HG03280 (cell line): ENCODE data around the gene CREM.
A peak's percentile ranks its signal among the peaks of the same experiment; 100 is the strongest.
"Not testable (repeated sequence)": the region's sequence is repeated elsewhere in the genome, so short reads cannot be mapped to it uniquely, and the experiment has no call there.

ENCODE experiments used
- ATAC-seq: cut with Tn5 transposase; IDR thresholded peaks from one replicate; pipeline ENCODE4 v1.9.1; 2021; ENCODE audit warnings: mild to moderate bottlenecking, moderate library complexity; ENCODE audit not compliant: unreplicated experiment

CREM gene

DNA sequence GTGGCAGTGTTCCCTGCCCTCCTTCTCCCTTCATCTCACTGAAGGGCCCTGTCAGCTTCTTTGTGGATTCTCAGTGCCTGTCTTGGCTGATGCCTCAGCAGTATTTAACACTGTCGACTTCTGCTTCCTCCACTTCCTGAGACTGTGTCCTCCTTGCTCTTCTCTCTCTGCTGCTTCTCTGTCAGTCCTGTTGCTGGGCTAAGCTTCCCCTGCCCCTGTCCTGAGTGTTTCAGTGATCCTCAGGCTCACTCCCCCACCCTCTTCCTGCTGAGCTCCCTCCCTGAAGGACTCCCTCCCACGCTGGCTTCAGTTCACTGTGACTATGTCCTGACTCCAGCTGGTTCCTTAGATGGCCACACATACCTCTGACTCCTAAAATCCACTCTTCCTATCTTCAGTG is 64.9 kb downstream of the CREM start:
- no peak for ATAC-seq

DNA sequence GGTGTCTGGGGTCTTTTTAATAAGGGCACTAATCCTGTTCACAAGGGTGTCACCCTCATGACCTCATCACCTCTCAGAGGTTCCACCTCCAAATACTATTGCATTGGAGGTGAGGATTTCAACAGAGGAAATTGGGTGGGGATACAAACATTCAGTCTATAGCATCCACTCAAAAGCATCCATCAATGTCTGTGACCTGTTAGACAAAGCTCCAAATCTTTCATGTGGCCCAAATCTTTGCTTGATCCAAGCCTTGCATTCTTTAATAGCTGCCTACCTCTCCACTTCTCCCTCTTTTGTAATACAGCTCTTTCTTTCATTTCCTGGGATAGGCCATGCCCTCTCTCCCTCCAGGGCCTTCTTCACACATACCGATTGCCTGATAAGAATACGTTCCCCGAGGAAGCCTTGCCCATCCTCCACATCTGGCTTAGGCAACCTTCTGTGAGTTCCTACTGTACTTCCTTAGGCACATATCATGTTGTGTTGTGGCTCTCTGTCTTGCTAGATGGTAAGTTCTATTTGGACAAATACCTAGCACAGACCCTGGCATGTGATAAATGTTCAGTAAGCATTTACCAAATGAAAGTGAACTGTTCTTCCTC is 66.1 kb downstream of the CREM start:
- no peak for ATAC-seq

DNA sequence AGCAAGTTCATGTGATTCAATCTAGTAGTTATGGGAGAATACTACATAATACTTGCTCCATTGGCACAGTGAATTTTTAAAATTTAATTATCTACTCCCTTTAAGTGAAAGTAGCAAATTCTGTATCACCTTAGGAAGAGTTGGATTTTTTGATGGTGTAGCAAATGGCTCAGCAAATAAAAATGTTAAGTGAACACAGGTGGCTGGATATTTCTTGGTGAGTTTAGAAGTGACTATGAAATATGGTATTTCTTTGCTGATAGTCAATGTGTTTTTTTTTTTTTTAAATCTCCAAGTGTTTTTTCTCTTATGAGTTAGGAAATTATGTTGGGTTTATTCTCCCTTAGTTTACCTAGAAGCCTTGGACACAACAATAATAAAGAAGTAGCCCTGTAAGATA is 67.8 kb downstream of the CREM start:
- no peak for ATAC-seq

DNA sequence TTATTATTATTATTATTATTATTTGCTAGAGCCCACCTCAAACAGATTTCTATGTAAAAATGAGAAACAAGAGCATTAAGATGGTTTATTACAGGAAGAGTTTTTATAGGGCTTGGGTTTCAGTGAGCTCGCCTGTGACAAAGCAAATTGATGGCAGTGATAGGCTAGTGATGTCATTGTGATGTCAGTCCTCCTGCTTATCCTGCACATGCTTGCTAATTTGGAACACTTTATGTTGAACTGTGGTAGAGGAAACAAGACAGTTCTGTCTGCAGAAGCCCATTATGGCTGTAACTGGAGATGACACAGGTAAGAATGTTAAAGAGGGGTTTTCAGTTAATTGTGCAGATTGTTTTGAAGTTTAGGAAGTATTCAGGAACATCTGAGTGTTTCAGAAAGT is 68.3 kb downstream of the CREM start:
- no peak for ATAC-seq

DNA sequence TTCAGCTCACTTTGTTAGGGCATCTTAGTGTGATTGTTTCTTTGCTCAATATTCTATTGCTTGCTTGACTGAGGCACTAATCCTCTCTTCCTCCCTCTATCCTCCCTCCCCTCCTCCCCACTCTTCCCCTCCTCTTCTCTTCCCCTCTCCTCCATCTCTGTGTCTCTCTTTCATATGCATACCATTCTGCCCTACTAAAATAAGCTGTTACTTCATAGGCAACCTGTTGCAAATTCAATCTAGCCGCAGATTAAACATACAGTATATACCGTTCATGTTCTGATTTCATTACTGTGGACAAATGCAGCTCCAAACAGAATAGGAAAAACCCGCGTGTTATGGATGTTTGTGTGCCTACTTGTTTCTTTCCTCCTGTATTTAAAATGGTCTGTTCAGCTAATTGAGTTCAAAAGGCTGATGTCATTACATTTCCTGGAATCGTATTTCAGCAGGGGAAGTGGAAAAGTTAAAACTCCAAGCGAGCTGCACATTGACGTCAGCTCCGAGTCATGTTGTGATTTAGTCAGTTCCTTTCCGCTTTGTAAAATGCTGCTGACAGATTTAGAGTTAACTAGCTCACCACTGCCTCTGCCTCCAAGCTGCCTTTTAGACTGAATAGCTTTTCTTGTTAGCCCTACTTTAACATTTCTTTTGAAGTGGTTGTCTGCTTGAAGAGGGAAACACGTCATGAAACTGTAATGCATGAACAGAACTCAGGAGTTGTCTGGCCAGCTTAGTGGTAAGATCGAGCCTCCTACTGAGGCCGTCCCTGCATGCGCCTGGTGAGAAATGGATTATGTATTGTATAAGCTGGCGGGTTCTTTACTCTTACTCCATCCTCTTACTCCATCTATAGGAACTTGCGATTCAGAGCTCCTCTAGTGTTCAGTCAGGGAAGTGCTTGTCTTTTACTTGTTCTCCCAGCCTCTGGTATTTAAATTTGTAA is 69.0 kb downstream of the CREM start:
- peak; percentile 96 for ATAC-seq

DNA sequence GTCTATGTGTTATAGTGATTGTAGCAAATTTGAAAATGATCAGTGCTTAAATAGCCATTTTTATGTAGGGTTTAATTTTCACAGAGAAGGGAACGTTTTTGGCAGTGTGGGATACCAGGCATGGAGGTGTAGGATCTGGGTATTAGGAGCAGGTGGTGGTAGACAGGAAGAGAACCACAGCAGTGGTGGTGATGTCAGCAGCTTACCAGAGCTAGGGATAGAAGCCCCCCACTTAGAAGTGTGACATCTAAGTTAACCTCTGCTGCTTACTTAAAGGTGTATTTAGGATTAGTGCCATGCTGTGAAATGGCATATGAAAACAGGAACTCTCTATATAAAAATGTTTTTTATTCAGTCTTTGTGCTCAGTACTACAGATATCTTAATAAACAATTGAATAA is 73.8 kb downstream of the CREM start:
- ATAC-seq, result no peak

GRCh38 chr10:35201234-35201633 is 74.6 kb downstream of the CREM start:
- ATAC-seq, result no peak

DNA sequence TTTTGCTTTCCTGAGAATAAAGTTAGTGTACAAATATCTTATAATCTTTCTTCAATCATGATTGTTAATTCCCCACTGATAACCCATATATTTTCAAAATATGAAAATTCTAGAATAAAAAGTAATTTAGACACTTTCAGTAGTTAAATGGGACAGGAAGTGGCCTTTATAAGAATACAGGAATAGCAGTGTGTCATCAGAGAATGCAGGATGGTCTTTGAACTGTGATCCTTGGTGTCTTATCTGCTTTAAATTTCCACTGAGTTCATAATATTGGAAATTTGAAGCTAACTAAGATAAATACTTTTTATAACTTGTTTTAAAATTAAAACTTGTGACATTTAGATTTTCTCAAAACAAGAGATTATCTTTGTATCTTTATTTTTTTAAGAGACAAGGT is 75.4 kb downstream of the CREM start:
- ATAC-seq, result no peak

- ATAC-seq, result no peak
Measured at GRCh38 chr10:35203745-35204144, 77.1 kb downstream of the CREM start.

DNA sequence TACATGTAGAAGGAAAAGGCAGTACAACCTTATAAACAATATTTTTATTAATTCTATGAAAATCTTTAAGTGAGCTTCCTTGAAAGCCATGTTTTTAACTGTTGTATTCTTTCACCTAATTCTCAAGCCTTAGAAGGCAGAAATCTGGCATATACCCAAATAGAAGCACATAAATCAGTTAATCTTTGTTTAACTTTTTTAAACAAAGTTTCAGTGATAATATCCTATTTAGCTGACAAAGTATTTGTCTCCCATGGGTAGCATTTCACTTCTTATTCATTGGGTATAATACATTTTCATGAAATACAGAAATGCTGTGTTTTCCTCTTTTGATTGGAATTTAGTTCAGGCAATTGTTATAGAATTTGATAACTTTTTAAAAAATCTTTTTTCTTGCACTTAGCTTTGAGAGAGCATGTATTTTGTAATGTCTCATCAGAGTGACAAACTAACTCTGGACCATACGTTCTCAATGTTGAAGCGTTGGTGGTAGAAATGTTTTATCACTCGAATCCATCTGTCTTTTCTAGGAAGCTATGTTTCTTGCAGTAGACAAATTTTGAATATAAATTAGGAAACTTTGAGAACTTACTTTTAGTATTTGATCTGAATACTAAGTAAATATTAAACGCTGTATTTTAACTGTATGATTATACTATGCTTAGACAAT is 78.1 kb downstream of the CREM start:
- ATAC-seq, result no peak

DNA sequence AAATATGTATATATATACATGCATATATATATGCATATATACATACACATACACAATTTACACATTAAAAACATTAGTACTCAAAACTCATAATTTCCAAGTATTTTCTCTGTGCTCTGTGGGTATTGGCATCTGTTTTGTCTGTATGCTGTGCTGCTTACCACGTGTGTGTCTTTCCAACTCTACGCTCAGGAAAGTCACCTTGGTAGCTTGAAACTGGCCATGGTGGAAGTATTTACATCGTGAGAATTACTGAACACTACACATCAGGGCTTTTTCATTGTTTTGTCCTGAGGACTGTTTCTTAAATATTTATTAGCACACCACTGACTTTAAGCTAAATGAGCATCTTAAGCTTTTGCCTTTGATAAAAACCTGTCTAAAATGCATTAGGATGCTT is 79.6 kb downstream of the CREM start:
- no peak for ATAC-seq

DNA sequence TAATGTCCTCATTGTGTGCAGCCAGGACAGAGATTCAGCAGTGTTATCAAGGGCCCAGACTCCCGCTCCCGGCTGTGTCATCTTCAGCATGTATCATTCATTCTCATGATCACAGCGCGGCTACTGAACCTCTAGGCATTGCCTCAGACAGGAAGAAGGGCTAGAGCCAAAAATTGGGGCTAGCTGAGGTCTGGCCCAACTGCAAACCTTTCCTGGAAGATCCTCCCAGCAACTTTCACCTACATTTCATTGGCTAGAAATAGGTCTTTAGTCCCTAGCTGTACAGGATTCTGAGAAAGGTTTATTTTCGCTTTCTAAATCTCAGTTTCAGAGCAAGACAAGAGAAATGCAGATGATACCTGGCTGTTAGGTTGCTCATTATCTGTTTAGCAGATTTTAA is 81.9 kb downstream of the CREM start:
- no peak for ATAC-seq

- ATAC-seq, result no peak
Measured at GRCh38 chr10:35208949-35209613, 82.4 kb downstream of the CREM start.

DNA sequence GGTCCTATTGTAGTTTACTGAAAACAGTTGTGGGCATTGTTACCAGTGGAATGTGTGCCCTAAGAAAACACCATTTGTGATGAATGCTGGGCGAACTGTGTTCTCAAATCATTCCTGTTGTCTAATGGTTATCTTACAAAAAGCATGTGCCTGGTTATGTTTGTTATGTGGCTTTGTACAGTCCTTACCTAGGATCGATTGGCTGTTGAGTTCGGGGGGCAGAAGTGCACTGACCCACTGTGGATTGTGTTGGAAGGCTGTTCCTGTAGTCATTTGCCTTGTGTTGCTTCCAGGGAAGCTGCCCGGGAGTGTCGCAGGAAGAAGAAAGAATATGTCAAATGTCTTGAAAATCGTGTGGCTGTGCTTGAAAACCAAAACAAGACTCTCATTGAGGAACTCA is 84.3 kb downstream of the CREM start:
- ATAC-seq, result no peak

DNA sequence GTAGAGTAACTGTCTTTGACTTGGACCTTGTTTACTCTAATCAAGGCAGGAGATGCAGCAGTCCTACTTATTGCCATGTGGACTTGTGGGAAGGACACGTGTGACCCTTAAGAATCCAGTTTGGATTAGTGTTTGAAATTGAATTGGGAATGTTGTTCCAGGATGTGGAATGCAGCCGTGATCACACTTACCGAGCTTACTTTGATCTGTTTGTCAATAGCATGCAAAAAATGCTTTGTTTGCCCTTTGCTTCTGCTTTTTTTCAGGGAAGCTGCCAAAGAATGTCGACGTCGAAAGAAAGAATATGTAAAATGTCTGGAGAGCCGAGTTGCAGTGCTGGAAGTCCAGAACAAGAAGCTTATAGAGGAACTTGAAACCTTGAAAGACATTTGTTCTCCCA is 84.7 kb downstream of the CREM start:
- no peak for ATAC-seq

DNA sequence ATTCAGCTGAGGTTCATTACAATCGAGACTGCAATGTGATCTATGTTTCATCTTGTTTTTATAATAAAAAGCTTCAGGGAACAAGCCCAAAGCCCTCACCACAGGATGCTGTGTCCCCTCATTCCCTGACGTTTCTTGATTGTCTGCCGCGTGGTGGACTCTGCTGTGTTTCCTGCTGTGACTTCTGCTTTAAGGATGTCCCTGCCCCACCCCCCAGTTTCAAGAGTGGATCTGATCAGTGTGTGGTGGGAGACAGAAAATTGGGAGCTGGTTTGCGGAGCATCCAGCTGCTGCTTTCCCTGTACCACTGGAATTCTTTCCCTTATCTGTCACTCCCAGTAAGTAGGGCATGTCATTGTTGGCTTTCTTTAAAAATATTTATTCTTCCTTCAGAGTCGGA is 86.2 kb downstream of the CREM start:
- no peak for ATAC-seq

DNA sequence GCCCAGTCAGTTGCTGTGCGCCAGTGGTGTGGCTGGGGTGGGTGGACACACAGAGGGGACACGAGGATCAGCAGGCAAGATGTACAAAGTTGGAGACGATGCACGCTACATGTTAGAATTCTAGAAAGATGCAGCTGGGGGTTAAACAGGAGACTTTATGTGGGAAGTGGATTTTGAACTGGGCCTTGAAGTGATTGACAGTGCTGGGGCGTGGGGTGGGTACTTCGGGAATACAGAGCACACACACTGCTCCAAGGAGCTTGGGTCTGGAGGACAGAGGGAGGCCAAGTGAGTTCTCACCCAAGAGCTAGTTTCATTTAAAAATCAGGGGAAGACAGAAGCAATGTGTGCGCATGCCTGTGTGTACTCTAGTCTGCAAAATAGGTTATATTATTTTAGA is 87.1 kb downstream of the CREM start:
- ATAC-seq, result no peak

GRCh38 chr10:35214607-35215020 is 88.0 kb downstream of the CREM start:
- no peak for ATAC-seq

- no peak for ATAC-seq
Measured at GRCh38 chr10:35215107-35215506, 88.5 kb downstream of the CREM start.

DNA sequence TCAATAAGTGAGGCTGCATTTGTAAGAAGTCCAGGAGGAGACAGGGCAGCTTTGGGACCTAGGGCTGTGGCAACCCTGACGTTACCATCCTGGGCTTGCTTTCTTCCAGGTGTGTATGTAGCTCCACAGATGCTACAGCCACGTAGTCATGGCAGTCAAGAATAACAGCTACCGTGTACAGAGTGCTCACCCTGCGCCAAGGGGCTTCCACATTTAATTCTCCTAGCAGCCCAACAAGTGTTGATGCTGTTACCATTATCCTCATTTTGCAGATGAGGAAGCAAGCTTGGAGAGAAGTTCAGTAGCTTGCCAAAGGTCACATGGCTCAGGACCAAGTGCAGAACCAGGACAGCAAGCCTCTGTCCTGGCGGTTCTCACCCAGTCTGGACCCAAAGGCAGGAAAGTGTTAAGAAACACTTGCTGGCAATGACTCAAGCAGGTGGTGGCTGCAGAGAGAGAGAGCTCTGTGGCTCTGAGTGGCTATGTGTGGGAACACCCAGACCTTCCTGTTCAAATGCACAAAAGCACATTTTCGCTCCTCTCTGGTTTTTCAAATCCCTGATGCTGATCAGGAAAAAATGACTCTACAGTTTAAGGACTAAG is 89.8 kb downstream of the CREM start:
- no peak for ATAC-seq

GRCh38 chr10:35216956-35217355 is 90.3 kb downstream of the CREM start:
- not testable (repeated sequence) for ATAC-seq
